Measurements from ENCODE around the gene PRPF19.
A peak's percentile ranks its signal among the peaks of the same experiment; 100 is the strongest.

Gene PRPF19

GRCh38 chr11:60872961-60873524 is 33.3 kb downstream of the PRPF19 start:
- DNase-seq (ENCODE audit: low spot score), result peak; percentile 49

GRCh38 chr11:60872124-60872960 is 34.0 kb downstream of the PRPF19 start:
- no peak for DNase-seq (ENCODE audit: low spot score)

- DNase-seq (ENCODE audit: low spot score), result no peak
Observed at GRCh38 chr11:60871378-60872061, 34.9 kb downstream of the PRPF19 start.

GRCh38 chr11:60870733-60871377 is 35.5 kb downstream of the PRPF19 start:
- DNase-seq (ENCODE audit: low spot score), result no peak

- DNase-seq (ENCODE audit: low spot score), result no peak
Observed at GRCh38 chr11:60870276-60870675, 36.1 kb downstream of the PRPF19 start.

- no peak for DNase-seq (ENCODE audit: low spot score)
Observed at GRCh38 chr11:60869451-60869825, 36.9 kb downstream of the PRPF19 start.

- DNase-seq (ENCODE audit: low spot score), result no peak
Observed at GRCh38 chr11:60868682-60869450, 37.5 kb downstream of the PRPF19 start.

- no peak for DNase-seq (ENCODE audit: low spot score)
Observed at GRCh38 chr11:60867871-60868681, 38.3 kb downstream of the PRPF19 start.

GRCh38 chr11:60866911-60867870 is 39.2 kb downstream of the PRPF19 start, which contains the start of gene ZP1:
ZP1 (plus strand) TSS chr11:60867542; CDS start chr11:60867562, 20 bp downstream.
- DNase-seq (ENCODE audit: low spot score), result no peak

GRCh38 chr11:60864856-60865513 is 41.4 kb downstream of the PRPF19 start:
- no peak for DNase-seq (ENCODE audit: low spot score)

GRCh38 chr11:60863550-60864521 is 42.5 kb downstream of the PRPF19 start:
- DNase-seq (ENCODE audit: low spot score), result no peak

- no peak for DNase-seq (ENCODE audit: low spot score)
Observed at GRCh38 chr11:60862171-60862570, 44.2 kb downstream of the PRPF19 start.

- no peak for DNase-seq (ENCODE audit: low spot score)
Observed at GRCh38 chr11:60860943-60861342, 45.4 kb downstream of the PRPF19 start.

GRCh38 chr11:60859616-60860250 is 46.7 kb downstream of the PRPF19 start:
- DNase-seq (ENCODE audit: low spot score), result no peak

- no peak for DNase-seq (ENCODE audit: low spot score)
Observed at GRCh38 chr11:60858731-60859464, 47.5 kb downstream of the PRPF19 start.

- no peak for DNase-seq (ENCODE audit: low spot score)
Observed at GRCh38 chr11:60858236-60858635, 48.1 kb downstream of the PRPF19 start.

Measured in iPS-NIHi11 (cell line).